Epithelial cell of proximal tubule (primary cell): Measurements from ENCODE around the gene FANCC. TPM values are rescaled to one million over a fixed set of nuclear protein-coding genes. Genes with fewer than 3 reads are reported as not detected.

Experiments
- DNase-seq: peaks from one replicate; pipeline ENCODE4 v3.0.0-alpha.2; 2011; ENCODE audit warnings: low read depth
- H3K4me3 ChIP-seq: 2 replicates; pipeline ENCODE4 v1.5.1; 2011; ENCODE audit warnings: low read depth, mild to moderate bottlenecking, low read length
- CTCF ChIP-seq: conservative IDR thresholded peaks from 2 replicates; pipeline ENCODE4 v1.5.1; 2012; ENCODE audit warnings: low read depth, mild to moderate bottlenecking, low read length
- total RNA-seq: library from RNA; depleted of rRNA; stranded (reverse); fragments of >200 nt; gene quantifications from 2 replicates; pipeline ENCODE4 v1.2.3, GENCODE V29; 2015

The FANCC gene
- total RNA-seq, 1 donor from 2014 or later: 9.4 TPM

DNA sequence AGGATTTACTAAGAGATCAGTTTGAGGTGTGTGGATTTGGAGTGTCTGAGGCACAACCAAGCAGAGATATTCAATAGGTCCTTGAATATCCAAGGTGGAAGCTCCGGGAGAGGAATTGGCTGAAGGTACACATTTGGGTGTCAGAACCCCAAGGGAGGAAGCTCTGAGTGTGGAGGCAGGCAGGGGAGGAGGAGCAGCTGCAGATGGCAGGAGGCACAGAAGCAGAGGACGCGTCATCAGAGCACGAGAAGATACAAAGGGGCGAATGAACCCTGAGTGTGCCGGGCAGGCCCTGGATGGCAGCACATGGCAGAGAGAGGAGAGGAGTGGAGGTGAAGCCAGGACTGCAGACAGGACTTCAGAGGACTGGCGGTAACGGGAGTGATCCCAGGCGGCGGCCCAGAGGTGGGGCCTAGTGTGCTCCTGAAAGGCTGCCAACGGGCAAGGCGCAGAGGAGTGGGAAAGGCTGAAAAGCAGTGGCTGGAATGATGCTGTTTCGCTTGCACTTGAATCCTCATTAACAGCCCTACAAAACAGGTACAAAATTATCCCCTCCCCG is 179.8 kb downstream of the FANCC start:
- no peak for TF ChIP-seq CTCF
- no peak for DNase-seq
- H3K4me3 ChIP-seq: no peak overlapping the region

- no peak for TF ChIP-seq CTCF
- H3K4me3 ChIP-seq: no peak overlapping the region
- DNase-seq: no peak
Observed at GRCh38 chr9:95135756-95136155, 181.8 kb downstream of the FANCC start.

- H3K4me3 ChIP-seq: no peak overlapping the region
- DNase-seq: no peak
- TF ChIP-seq CTCF: no peak
Observed at GRCh38 chr9:95134457-95134881, 183.0 kb downstream of the FANCC start.

GRCh38 chr9:95133325-95133705 is 184.2 kb downstream of the FANCC start:
- no peak for DNase-seq
- no peak for TF ChIP-seq CTCF

DNA sequence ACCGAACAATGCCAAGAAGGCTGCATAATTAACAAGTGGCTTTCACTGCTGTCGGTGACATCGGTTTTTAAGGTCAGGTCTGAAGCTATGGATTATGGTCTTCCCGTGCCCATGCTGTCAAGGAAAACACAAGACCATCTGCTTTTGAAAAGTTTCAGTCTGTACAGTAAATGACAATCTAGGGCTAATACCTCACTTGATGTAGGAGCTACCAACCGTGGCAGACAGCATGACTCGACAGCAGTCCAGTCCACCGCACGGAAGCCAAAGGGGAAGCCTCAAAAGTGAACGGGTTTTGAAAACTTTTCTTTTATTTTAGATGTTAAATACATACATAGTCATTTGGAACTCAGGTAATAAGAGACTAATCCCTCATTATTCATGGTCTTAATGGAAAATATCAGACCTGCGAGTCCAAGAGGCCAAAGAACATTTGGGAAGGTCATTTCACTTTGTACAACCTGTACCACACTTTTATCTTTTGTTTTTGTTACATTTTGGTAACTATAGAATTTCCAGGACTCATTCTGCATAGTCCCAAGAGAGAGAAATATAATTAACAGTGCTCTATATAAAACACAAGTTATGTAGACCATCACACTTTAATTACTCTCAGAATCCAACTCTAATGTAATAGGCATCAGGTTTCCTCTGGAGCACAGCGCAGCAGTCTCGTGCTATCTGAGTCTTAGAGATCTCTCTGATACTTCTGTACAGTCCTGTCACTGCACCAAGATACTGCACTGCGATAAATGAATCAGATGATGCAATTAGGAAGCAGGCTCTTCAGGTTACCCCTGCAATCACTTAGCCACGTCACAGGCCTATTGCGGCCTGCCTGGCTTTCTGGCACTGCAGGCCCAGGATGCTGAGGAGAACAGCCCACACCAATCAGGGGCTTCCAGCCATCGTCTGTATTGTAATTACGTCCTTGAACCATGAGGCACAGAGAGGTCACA is 184.9 kb downstream of the FANCC start:
- TF ChIP-seq CTCF: no peak
- no peak for DNase-seq
- H3K4me3 ChIP-seq: no peak overlapping the region

More at GRCh38 chr9:95133325-95133705, 184.2 kb downstream of the FANCC start:
- no peak overlapping the region for H3K4me3 ChIP-seq

GRCh38 chr9:95131023-95131943 is 186.2 kb downstream of the FANCC start:
- DNase-seq: no peak
- no peak overlapping the region for H3K4me3 ChIP-seq
- TF ChIP-seq CTCF: peak; percentile 95
